ENCODE data around the gene CGB1.
A peak's percentile ranks its signal among the peaks of the same experiment; 100 is the strongest.

The CGB1 gene

DNA sequence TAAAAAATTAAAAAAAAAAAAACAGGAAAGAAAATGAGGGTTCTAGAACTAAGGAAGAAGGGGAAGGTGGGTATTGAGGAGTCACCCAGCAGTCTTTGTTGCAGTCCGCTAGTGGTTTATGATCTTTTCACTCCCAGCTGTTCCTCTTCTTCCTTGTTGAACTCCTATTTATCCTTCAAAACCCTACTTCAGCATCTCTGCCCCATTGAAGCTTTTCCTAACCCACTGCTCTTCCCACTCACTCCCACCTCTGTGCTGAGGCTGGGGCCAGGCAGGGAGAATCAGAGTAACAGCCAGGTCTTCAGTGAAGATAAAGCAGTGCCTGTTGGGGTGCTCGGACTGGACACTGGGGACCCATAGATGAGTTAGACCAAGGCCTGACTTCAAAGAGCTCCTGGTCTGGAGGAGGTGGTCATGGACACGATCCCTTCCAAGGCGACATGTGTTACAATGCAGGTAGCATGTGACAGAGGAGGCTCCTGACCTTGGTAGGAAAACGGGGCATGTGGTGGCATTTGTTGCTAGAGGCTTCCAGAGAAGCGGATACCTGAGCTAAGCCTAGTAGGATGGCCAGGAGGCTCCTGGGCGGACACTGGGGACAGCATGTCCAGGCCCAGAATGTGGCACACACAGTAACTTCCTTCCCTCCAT is 31.6 kb downstream of the CGB1 start:
- TF ChIP-seq, protein P1, sequence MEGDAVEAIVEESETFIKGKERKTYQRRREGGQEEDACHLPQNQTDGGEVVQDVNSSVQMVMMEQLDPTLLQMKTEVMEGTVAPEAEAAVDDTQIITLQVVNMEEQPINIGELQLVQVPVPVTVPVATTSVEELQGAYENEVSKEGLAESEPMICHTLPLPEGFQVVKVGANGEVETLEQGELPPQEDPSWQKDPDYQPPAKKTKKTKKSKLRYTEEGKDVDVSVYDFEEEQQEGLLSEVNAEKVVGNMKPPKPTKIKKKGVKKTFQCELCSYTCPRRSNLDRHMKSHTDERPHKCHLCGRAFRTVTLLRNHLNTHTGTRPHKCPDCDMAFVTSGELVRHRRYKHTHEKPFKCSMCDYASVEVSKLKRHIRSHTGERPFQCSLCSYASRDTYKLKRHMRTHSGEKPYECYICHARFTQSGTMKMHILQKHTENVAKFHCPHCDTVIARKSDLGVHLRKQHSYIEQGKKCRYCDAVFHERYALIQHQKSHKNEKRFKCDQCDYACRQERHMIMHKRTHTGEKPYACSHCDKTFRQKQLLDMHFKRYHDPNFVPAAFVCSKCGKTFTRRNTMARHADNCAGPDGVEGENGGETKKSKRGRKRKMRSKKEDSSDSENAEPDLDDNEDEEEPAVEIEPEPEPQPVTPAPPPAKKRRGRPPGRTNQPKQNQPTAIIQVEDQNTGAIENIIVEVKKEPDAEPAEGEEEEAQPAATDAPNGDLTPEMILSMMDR (conservative IDR thresholded peaks at IDR 0.05) = no peak

GRCh38 chr19:49004133-49004532 is 32.6 kb downstream of the CGB1 start:
- TF ChIP-seq, protein P1 (conservative IDR thresholded peaks at IDR 0.05) = no peak
- H3K27ac ChIP-seq = no peak overlapping the region

More for the DNA sequence above, 31.6 kb downstream of the CGB1 start:
- no peak overlapping the region for H3K27ac ChIP-seq

- TF ChIP-seq, protein P1 (conservative IDR thresholded peaks at IDR 0.05) = peak; percentile 70
- H3K27ac ChIP-seq = no peak overlapping the region
Measured at GRCh38 chr19:48999481-49000325, 37.0 kb downstream of the CGB1 start.

DNA sequence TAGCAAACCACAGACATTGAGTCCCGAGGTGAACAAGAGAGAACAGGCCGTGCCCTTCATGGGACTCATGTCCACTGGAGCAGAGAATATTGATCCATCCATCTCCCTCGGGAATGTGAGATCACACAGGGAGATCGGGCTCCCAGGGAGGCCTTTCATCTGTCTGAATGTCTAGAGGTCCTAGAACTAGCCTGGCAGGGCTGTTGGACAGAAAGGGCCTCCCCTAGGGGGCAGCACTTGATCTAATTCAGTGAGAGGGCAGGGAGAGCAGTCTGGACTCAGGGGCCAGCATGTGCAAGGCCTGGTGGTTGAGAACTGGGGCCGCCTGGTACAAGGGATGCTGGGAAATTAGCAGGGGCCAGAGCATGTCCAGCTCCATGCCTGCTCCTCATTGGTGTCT is 38.7 kb downstream of the CGB1 start:
- no peak overlapping the region for H3K27ac ChIP-seq
- TF ChIP-seq, protein P1 (conservative IDR thresholded peaks at IDR 0.05) = peak; percentile 74

DNA sequence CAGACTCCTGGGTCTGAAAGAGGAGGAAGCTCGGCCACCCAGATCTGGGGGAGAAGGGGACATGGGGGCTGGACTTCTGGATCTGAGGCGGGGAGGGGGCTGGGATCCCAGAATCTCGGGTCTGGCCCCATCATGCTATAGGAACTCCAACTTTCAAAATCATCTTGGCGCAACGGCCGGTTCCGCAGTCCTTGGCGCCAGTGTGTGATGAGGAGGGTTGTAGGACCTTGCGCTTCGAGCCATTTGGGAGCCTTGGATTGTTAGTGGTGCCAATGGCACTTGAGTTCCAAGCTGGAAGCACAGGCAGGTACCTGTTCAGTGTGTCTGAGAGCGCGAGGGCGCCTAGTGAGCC is 42.7 kb downstream of the CGB1 start:
- H3K27ac ChIP-seq = peak overlapping the region; percentile 91
- TF ChIP-seq, protein P1 (conservative IDR thresholded peaks at IDR 0.05) = no peak

- H3K27ac ChIP-seq = peak within 1 kb of the TSS; percentile 91
- TF ChIP-seq, protein P1 (conservative IDR thresholded peaks at IDR 0.05) = peak; percentile 99
Measured at GRCh38 chr19:48993175-48994034, 43.3 kb downstream of the CGB1 start, which contains the start of the genes GYS1 and RUVBL2. Gene GYS1 (minus strand): TSS chr19:48993309. CDS start chr19:48993112, 197 bp downstream. Gene RUVBL2 (plus strand): TSS chr19:48993887. CDS start chr19:48993912, 25 bp downstream.
